Jurkat, Clone E6-1 (cell line): ENCODE data around the gene MORC4.

Source experiments
- DNase-seq: peaks from one replicate; pipeline ENCODE4 v3.0.0-alpha.2; 2011; ENCODE audit warnings: low read depth, low spot score
- H3K4me3 ChIP-seq: 2 replicates; pipeline ENCODE4 v1.5.1; 2011; ENCODE audit warnings: mild to moderate bottlenecking, low read length, control low read depth, moderate library complexity

Gene MORC4

DNA sequence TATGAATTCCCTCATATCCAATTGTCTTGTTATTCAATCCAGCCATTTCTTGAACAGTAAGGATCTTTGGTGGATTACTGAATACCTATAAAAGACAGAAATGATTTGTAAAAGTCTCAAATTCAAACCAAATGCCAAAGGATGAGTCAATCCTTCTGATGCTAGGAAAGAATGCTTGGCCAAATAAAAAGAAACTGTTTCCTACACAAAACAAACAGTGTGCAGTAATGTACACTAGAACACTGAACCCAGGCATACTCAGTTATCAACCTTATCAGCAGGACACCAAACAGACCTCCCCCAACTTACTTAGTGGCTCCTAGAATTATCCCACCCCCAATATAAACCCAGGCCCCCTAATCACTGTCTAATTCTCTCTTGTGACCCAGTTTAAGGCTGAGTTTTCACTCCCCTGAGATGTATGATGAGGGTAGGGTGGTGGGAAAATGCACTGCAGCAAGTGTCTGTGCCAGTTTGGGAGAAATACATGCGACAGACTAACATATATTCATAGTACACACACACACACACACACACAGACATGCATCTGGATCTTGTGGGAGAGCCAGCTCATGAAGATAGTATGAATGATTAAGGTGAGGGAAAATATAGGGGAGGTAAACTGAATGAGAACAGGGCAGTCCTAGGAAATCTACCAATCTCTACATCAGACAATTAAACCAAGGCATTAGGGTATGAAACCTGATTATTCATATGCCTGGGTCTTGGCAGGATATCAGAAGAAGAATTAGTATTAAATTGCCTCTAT lies 44.8 kb downstream of the MORC4 start:
- H3K4me3 ChIP-seq: no peak overlapping the region
- no peak for DNase-seq

GRCh38 chrX:106954041-106954440 lies 46.0 kb downstream of the MORC4 start:
- DNase-seq: no peak
- H3K4me3 ChIP-seq: no peak overlapping the region

- H3K4me3 ChIP-seq: no peak overlapping the region
- DNase-seq: peak; percentile 8
These were observed 47.0 kb downstream of the MORC4 start for GRCh38 chrX:106952988-106953387.

- H3K4me3 ChIP-seq: no peak overlapping the region
- DNase-seq: no peak
These were observed 47.5 kb downstream of the MORC4 start for GRCh38 chrX:106952538-106952937.

DNA sequence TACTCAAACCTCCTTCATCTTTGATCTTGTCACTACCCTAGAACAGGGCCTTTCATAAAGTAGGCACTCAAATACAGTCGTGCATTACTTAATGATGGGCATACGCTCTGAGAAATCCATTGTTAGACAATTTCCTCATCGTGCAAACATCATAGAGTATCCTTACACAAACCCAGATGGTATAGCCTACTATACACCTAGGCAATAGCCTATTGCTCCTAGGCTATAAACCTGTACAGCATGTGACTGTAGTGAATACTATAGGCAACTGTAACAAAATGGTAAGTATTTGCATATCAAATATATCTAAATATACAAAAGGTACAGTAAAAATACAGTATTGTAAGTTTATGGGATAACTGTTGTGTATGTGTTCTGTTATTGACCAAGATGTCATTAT lies 47.9 kb downstream of the MORC4 start:
- DNase-seq: no peak
- H3K4me3 ChIP-seq: no peak overlapping the region

DNA sequence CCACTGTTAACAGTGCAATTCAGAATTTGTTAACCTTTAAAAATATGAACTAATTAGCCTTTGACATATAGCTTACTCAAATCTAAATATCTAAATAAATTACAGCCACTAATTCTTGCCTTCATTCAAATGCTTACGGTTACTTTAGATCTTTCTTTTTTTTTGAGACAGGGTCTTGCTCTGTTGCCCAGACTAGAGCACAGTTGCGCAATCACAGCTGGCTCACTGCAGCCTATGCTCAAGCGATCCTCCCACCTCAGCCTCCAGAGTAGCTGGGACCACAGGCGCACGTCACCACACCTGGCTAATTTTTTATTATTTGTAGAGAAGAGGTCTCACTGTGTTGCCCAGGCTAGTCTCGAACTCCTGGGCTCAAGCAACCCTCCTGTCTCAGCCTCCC lies 48.8 kb downstream of the MORC4 start:
- no peak for DNase-seq

GRCh38 chrX:106950381-106950780 lies 49.6 kb downstream of the MORC4 start:
- no peak overlapping the region for H3K4me3 ChIP-seq
- no peak for DNase-seq

More for the DNA sequence above, 48.8 kb downstream of the MORC4 start:
- no peak overlapping the region for H3K4me3 ChIP-seq

GRCh38 chrX:106949366-106949765 lies 50.6 kb downstream of the MORC4 start:
- no peak for DNase-seq
- no peak overlapping the region for H3K4me3 ChIP-seq

DNA sequence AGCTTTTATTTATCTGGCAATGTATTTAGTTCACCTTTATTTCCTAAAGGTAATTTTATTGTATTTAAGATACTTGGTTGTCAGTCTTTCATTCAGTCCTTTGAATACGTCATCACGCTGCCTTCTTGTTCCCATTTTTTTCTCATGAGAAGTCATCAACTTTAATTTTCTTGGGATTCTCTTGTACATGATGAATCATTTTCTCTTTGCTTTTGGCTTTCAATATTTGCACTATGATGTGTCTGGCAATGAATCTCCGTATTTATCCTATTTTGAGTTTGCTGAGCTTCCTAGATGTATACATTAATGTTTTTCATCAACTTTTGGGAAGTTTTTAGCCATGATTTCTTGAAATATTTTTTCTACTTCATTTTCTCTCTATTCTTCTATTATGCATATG lies 51.4 kb downstream of the MORC4 start:
- DNase-seq: no peak
- no peak overlapping the region for H3K4me3 ChIP-seq

GRCh38 chrX:106946464-106946863 lies 53.5 kb downstream of the MORC4 start:
- DNase-seq: no peak
- H3K4me3 ChIP-seq: no peak overlapping the region

GRCh38 chrX:106940068-106940467 lies 59.9 kb downstream of the MORC4 start:
- H3K4me3 ChIP-seq: no peak overlapping the region
- DNase-seq: no peak

DNA sequence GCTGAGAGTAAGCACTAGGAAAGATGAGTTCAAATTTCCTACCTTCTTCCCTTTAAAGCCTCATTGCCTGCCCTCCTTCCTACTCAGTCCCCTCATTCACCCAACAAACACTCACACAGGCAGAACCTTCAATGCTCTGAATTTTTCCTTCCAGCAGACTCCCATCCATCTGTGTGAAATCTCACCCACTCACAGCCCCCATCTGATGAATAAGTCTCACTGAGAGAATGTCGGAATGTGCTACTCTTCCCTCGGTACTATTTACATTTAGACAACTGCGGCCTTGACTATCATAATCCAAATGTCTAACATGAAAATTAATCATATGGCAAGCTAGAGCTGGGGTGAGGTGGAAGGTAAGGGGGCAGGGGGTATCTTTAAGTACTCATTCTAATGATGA lies 60.4 kb downstream of the MORC4 start:
- DNase-seq: no peak
- no peak overlapping the region for H3K4me3 ChIP-seq

- H3K4me3 ChIP-seq: no peak overlapping the region
- DNase-seq: no peak
These were observed 63.8 kb downstream of the MORC4 start for GRCh38 chrX:106936246-106936645.

- DNase-seq: no peak
- H3K4me3 ChIP-seq: no peak overlapping the region
These were observed 64.8 kb downstream of the MORC4 start for GRCh38 chrX:106935175-106935574.

- H3K4me3 ChIP-seq: no peak overlapping the region
- peak; percentile 50 for DNase-seq
These were observed 66.5 kb downstream of the MORC4 start for GRCh38 chrX:106933538-106933961.

DNA sequence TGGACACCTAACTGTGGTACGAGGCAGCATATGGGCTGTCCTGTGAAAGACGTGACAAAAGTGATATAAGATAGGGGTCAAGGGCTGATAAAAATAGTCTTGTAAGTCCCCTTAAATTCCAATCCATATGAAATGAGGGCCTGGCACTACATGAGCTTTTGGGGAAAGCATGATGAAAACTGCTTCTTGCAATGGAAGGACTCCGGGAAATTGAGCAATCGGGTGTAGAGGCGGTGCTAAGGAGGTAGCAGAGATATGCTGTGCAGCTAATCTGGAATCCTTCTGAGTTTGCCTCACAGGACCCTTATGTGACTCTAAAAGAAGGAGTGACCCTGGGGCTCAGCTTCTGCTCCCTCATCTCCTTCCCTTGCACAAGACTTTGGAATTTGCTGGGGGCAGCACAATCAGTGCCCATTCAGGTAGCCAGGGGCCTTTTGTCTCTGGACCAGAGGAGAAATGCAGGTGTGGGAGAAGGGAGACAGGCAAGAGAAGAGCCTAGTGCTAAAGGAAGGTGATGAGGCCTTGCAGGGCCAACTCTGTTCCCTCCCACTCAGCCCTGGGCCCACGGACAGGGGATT lies 67.0 kb downstream of the MORC4 start:
- H3K4me3 ChIP-seq: no peak overlapping the region
- DNase-seq: no peak

- H3K4me3 ChIP-seq: no peak overlapping the region
- no peak for DNase-seq
These were observed 67.5 kb downstream of the MORC4 start for GRCh38 chrX:106932492-106932923.

GRCh38 chrX:106931831-106932491 lies 68.1 kb downstream of the MORC4 start:
- DNase-seq: no peak
- H3K4me3 ChIP-seq: no peak overlapping the region

GRCh38 chrX:106928227-106928626 lies 71.8 kb downstream of the MORC4 start:
- DNase-seq: no peak
- no peak overlapping the region for H3K4me3 ChIP-seq

DNA sequence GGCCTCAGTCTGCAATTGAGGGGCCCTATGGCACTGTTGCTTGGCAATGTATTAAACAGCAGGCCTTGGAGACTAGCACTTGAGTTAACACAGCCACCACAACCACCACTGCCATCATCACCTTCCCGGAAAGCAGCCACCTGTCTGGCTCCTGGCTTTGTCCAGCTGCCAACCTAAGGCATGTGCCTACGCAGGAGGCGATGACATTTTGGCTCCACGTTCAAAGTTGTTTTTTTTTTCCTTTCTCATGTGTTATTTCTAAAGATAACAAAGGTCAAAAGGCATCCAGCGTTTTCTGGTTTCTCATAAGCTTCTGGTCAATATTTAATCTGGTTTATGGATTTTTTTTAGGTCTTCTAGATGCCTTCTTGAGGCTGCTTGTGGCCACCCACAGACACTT lies 72.3 kb downstream of the MORC4 start:
- H3K4me3 ChIP-seq: no peak overlapping the region
- DNase-seq: no peak
